SH-SY5Y (cell line): ENCODE measurements around the gene PPP1R14C.

Source experiments
- GATA2 ChIP-seq: IDR thresholded peaks from 2 replicates; pipeline ENCODE4 v1.6.1; 2011; ENCODE audit warnings: mild to moderate bottlenecking, low read depth, low read length
- GATA3 ChIP-seq: IDR thresholded peaks from 2 replicates; pipeline ENCODE4 v1.6.1; 2011; ENCODE audit warnings: low read depth, mild to moderate bottlenecking, low read length, moderate library complexity

GRCh38 chr6:150169609-150170008, 26.8 kb downstream of the PPP1R14C start:
- TF ChIP-seq GATA2 (no peak), GATA3 (no peak)
